GM21528 (cell line): ENCODE results near the gene EPS15.
A peak's percentile ranks its signal among the peaks of the same experiment; 100 is the strongest.
"Not testable (repeated sequence)": the region's sequence is repeated elsewhere in the genome, so short reads cannot be mapped to it uniquely, and the experiment has no call there.

ENCODE experiments used
- ATAC-seq: cut with Tn5 transposase; IDR thresholded peaks from one replicate; pipeline ENCODE4 v1.9.1; 2021; ENCODE audit warnings: mild to moderate bottlenecking, moderate library complexity; ENCODE audit not compliant: unreplicated experiment, low FRiP score

Gene EPS15

GRCh38 chr1:51344602-51345299 lies 174.3 kb downstream of the EPS15 start:
- no peak for ATAC-seq

- ATAC-seq, result no peak
Observed at GRCh38 chr1:51344276-51344601, 174.8 kb downstream of the EPS15 start.

GRCh38 chr1:51343624-51344023 lies 175.4 kb downstream of the EPS15 start:
- no peak for ATAC-seq

- no peak for ATAC-seq
Observed at GRCh38 chr1:51342591-51343206, 176.4 kb downstream of the EPS15 start.

- peak; percentile 53 for ATAC-seq
Observed at GRCh38 chr1:51341876-51342496, 177.1 kb downstream of the EPS15 start.

GRCh38 chr1:51340380-51340779 lies 178.7 kb downstream of the EPS15 start:
- no peak for ATAC-seq

GRCh38 chr1:51336711-51337110 lies 182.4 kb downstream of the EPS15 start:
- no peak for ATAC-seq

GRCh38 chr1:51336004-51336403 lies 183.1 kb downstream of the EPS15 start:
- ATAC-seq, result no peak

GRCh38 chr1:51331206-51332100 lies 187.6 kb downstream of the EPS15 start:
- no peak for ATAC-seq

GRCh38 chr1:51330331-51331201 lies 188.5 kb downstream of the EPS15 start, which contains the start of gene TTC39A:
TSS of gene TTC39A (minus strand) at chr1:51330562. CDS start at chr1:51330477, 85 bp downstream.
- no peak for ATAC-seq

- ATAC-seq, result no peak
Observed at GRCh38 chr1:51329443-51330325, 189.4 kb downstream of the EPS15 start.

GRCh38 chr1:51328926-51329325 lies 190.1 kb downstream of the EPS15 start:
- ATAC-seq, result no peak

GRCh38 chr1:51328279-51328678 lies 190.8 kb downstream of the EPS15 start:
- no peak for ATAC-seq

GRCh38 chr1:51327386-51327785 lies 191.7 kb downstream of the EPS15 start:
- no peak for ATAC-seq

- ATAC-seq, result no peak
Observed at GRCh38 chr1:51326839-51327238, 192.2 kb downstream of the EPS15 start.

GRCh38 chr1:51325878-51326755 lies 192.9 kb downstream of the EPS15 start:
- no peak for ATAC-seq

GRCh38 chr1:51325391-51325790 lies 193.7 kb downstream of the EPS15 start:
- ATAC-seq, result no peak

- ATAC-seq, result not testable (repeated sequence)
Observed at GRCh38 chr1:51325011-51325385, 194.1 kb downstream of the EPS15 start.
